ENCODE results near the gene FOXF2. TPM values are rescaled to one million over a fixed set of nuclear protein-coding genes. Genes with fewer than 3 reads are reported as not detected.
A peak's percentile ranks its signal among the peaks of the same experiment; 100 is the strongest.

FOXF2 gene
- total and polyA plus RNA-seq, 2 donors (not counting 1 experiment from before 2014, with no cell fraction given), result not detected

DNA sequence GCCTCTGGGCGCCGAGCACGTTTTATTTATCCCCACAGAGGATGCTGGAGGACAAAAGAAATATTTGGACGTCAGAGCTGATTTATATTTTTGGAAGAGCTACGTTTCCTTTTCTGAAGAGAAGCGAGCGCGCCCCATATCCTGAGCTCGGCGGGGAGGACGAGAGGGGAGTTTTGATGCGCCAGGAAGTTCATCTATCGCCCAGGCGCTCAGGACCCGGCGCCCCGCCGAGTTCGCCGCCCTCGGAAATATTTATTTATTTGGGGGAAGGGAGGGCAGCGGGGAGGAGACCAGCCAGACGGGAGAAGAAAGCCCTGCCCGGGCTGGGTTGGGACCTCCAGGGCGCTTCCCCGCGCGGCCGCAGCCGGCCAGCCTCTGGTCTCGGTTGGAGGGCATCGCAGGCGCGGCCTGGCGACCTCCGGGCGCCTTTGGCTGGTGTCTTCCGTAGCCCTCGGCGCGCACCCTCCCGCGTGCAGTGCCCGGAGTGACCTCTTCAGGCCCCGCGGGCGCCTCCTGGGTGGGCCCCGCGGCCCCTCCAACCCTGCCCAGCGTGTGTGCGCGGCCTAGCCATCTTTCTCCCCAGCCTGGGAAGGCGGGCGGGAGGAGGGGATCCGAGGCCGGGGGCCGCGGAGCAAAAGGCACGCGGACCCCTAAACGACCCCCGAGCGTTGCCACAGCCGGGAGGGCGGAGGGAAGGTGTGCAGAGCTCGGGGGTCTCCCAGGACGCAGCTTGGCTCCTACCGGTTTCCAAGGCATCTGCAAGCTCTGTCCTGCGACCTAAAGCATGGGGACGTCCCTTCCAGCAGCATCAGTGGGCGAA is 5.4 kb upstream of the FOXF2 start:
- 10% methylated on average over 66 of the region's 71 CpGs for WGBS (ENCODE audit: insufficient coverage)
- peaks cover 44% of the 10 kb centered on the region for H3K4me1 Mint-ChIP-seq
- CTCF ChIA-PET, result interaction anchor here (0.6 kb wide), 1 partner anchor 28 kb away, joined by 3 read pairs; no protein-coding TSS in a partner anchor

More for the DNA sequence above, 5.4 kb upstream of the FOXF2 start:
- Mint-ChIP-seq H3K27me3 (peaks cover 73% of the 10 kb centered on the region), H3K27ac (no peak overlapping the region), H3K9me3 (ENCODE audit: insufficient read depth) (no peaks in the 10 kb centered on the region), H3K4me3 (no peak overlapping the region)
- POLR2A ChIA-PET, result no interaction called here
- H2AFZ ChIP-seq (ENCODE audit: insufficient read depth, low read depth, low read length, poor library complexity, severe bottlenecking), result no peak overlapping the region
- no peak overlapping the region for H3K4me3 ChIP-seq (ENCODE audit: control extremely low read depth in 1 of 5, extremely low read depth in 1 of 5, insufficient read depth in 1 of 5, low read depth in 2 of 5, low read length in 4 of 5)
- peaks cover 0 to 47% (median 0%) of the 10 kb centered on the region in 3 donors for H3K9me3 ChIP-seq (ENCODE audit: control extremely low read depth in 1 of 3, control insufficient read depth in 2 of 3, insufficient read depth in 1 of 3, low read length in 2 of 3)
- no peaks in the 10 kb centered on the region for H3K79me2 ChIP-seq (ENCODE audit: control insufficient read depth, insufficient read depth, low read length)
- H3K27ac ChIP-seq (ENCODE audit: low read length in 2 of 2), result no peak overlapping the region
- H3K9ac ChIP-seq (ENCODE audit: low read length), result no peak overlapping the region
- no peak for ATAC-seq (ENCODE audit: low read depth)
- H3K36me3 ChIP-seq (replicated peaks in 1 of 2; ENCODE audit: control extremely low read depth in 1 of 2, control insufficient read depth in 1 of 2, extremely low read depth in 1 of 2, insufficient read depth in 2 of 2, low read length in 1 of 2), result no peaks in the 10 kb centered on the region
- H3K27me3 ChIP-seq (replicated peaks in 1 of 4; ENCODE audit: control extremely low read depth in 1 of 4, control insufficient read depth in 3 of 4, insufficient read depth in 4 of 4, low read length in 3 of 4), result peaks cover 2 to 97% (median 70%) of the 10 kb centered on the region in 4 experiments
- TF ChIP-seq CTCF (IDR thresholded peaks at IDR 0.05), result no peak
- peak; percentile 15 for TF ChIP-seq EZH2 (IDR thresholded peaks at IDR 0.05; ENCODE audit: borderline replicate concordance, insufficient read depth, low read depth, low read length, poor library complexity, severe bottlenecking)
- no peaks in the 10 kb centered on the region for H4K20me1 ChIP-seq (ENCODE audit: control insufficient read depth, insufficient read depth, low read length, poor library complexity, severe bottlenecking)
- H3K4me1 ChIP-seq (ENCODE audit: control insufficient read depth in 2 of 2, insufficient read depth in 2 of 2, low read length in 2 of 2), result peaks cover 58 to 76% of the 10 kb centered on the region in 2 donors
- intact Hi-C loops (cut with micrococcal nuclease), result loop anchor here (5.0 kb wide), 1 partner anchor 992 kb away; the partner anchor contains the start of gene IRF4
- peak overlapping the region; percentile 48 for H3K4me2 ChIP-seq (replicated peaks; ENCODE audit: low read depth, low read length, poor library complexity, severe bottlenecking)
- peak; percentile 28 for DNase-seq

All from B cell (primary cell).